Epithelial cell of proximal tubule (primary cell): Measurements from ENCODE around the gene POLD1. TPM values are rescaled to one million over a fixed set of nuclear protein-coding genes. Genes with fewer than 3 reads are reported as not detected.

Experiments used
- DNase-seq: peaks from one replicate; pipeline ENCODE4 v3.0.0-alpha.2; 2011; ENCODE audit warnings: low read depth
- H3K4me3 ChIP-seq: 2 replicates; pipeline ENCODE4 v1.5.1; 2011; ENCODE audit warnings: low read depth, mild to moderate bottlenecking, low read length
- total RNA-seq: library from RNA; depleted of rRNA; stranded (reverse); fragments of >200 nt; gene quantifications from 2 replicates; pipeline ENCODE4 v1.2.3, GENCODE V29; 2015
- TF ChIP-seq, protein P1 (sequence below): conservative IDR thresholded peaks from 2 replicates; pipeline ENCODE4 v1.5.1; 2012; ENCODE audit warnings: low read depth, mild to moderate bottlenecking, low read length

The POLD1 gene
- total RNA-seq, 1 donor from 2014 or later = 89.4 TPM

- H3K4me3 ChIP-seq = no peak overlapping the region
- DNase-seq = no peak
- TF ChIP-seq, protein P1, sequence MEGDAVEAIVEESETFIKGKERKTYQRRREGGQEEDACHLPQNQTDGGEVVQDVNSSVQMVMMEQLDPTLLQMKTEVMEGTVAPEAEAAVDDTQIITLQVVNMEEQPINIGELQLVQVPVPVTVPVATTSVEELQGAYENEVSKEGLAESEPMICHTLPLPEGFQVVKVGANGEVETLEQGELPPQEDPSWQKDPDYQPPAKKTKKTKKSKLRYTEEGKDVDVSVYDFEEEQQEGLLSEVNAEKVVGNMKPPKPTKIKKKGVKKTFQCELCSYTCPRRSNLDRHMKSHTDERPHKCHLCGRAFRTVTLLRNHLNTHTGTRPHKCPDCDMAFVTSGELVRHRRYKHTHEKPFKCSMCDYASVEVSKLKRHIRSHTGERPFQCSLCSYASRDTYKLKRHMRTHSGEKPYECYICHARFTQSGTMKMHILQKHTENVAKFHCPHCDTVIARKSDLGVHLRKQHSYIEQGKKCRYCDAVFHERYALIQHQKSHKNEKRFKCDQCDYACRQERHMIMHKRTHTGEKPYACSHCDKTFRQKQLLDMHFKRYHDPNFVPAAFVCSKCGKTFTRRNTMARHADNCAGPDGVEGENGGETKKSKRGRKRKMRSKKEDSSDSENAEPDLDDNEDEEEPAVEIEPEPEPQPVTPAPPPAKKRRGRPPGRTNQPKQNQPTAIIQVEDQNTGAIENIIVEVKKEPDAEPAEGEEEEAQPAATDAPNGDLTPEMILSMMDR = no peak
Observed at GRCh38 chr19:50423279-50424113, 39.3 kb downstream of the POLD1 start.

DNA sequence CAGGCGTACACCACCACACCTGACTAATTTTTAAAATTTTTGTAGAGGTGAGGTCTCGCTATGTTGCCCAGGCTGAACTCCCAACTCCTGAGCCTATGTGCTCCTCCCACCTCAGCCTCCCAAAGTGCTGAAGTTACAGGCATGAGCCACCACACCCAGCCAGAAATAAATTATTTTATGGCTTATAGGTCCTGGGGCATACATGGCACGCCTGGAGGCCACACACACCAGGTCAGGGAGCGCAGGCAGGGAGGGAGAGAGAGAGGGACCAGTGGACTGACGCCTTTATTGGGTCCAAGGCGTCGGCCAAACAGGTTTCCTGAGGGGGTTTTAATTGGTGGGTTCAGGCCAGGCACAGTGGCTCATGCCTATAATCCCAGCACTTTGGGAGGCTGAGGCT is 41.4 kb downstream of the POLD1 start:
- DNase-seq = no peak
- TF ChIP-seq, protein P1 = no peak
- H3K4me3 ChIP-seq = no peak overlapping the region

DNA sequence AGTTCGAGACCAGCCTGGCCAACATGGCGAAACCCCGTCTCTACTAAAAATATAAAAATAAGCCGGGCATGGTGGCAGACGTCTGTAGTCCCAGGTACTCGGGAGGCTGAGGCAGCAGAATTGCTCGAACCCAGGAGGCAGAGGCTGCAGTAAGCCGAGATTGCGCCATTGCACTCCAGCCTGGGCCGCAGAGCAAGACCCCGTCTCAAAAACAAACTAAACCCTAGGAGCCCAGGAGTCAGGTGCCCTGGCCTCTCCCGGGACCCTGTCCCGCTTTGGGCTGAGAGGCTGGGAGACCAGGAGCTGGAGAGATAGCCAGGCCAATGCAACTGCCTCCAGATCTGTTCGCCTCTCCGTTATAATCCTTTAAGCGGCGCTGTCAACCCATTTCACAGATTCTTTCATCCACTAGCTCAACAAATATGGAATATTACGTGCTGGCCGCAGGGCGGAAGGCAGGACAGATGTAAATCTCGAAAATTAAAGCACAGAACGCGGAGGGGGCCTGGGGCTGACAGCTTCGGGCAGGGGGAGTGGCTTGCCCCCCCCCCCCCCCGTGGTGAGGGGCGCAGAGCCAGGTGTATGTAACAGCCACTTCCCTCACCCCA is 43.3 kb downstream of the POLD1 start:
- no peak for DNase-seq
- TF ChIP-seq, protein P1 = no peak
- H3K4me3 ChIP-seq = peak overlapping the region; percentile 31

- DNase-seq = no peak
- TF ChIP-seq, protein P1 = no peak
Observed at GRCh38 chr19:50427997-50428425, 43.9 kb downstream of the POLD1 start.

DNA sequence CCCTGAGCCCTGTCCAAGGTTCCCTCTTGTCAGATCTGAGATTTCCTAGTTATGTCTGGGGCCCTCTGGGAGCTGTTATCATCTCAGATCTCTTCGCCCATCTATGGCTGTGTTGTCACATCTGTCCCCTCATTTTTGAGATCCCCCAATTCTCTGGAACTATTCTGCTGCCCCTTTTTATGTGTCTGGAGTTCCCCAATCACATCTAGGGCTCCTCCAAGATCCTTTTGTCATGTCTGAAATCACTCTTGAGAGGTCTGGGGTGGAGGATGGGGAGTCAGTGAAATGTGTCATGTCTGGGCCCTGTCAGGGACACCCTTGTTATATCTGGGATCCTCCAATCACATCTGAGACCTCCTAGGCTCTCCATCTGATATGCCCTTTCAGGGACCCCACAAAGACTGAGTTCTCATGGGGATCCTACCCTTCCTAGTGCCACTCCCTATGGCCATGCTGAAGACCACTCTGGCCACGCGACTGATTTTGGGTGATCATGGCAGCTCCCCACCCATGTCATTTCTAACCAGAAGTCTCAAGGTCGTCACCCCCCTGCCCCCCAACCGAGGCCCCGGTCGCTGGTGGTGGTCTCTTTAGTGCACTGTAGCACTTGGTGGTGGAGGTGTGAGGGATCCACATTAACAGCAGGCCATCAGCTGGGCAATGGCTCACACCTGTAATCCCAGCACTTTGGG is 44.8 kb downstream of the POLD1 start:
- no peak overlapping the region for H3K4me3 ChIP-seq
- TF ChIP-seq, protein P1 = no peak
- no peak for DNase-seq

More at GRCh38 chr19:50427997-50428425, 43.9 kb downstream of the POLD1 start:
- H3K4me3 ChIP-seq = peak overlapping the region; percentile 31

DNA sequence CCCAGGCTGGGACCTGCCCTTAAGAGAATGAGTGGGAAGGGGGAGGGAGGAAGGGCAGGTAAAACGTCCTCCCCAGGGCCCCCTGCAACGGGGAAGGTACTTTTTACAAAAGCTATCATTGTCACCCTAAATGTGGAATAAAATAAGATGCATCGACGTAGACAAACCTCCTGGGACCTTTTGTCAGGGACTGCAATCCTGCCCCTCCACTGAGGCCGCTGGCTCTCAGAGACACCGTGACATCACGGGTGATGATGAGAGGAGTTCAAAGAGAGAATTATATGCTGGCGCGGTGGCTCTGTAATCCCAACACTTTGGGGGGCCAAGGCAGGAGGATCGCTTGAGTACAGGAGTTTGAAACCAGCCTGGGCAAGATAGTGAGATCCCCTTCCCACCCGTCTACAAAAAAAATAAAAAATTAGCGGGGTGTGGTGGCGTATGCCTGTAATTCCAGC is 46.8 kb downstream of the POLD1 start:
- H3K4me3 ChIP-seq = peak overlapping the region; percentile 62
- DNase-seq = no peak
- TF ChIP-seq, protein P1 = no peak
